ENCODE data around the gene SYT17.

The SYT17 gene

GRCh38 chr16:19147126-19147525 lies 20.9 kb upstream of the SYT17 start:
- no peak overlapping the region for H3K4me3 ChIP-seq (replicated peaks in 1 of 2; ENCODE audit: low read depth in 2 of 2, low read length in 2 of 2)
- no peak for TF ChIP-seq CTCF (IDR thresholded peaks at IDR 0.05; ENCODE audit: low read depth, low read length)
- no peak for DNase-seq (ENCODE audit: low read depth in 2 of 2)

GRCh38 chr16:19147627-19148026 lies 20.4 kb upstream of the SYT17 start:
- TF ChIP-seq CTCF (IDR thresholded peaks at IDR 0.05; ENCODE audit: low read depth, low read length): no peak
- no peak overlapping the region for H3K4me3 ChIP-seq (replicated peaks in 1 of 2; ENCODE audit: low read depth in 2 of 2, low read length in 2 of 2)
- no peak for DNase-seq (ENCODE audit: low read depth in 2 of 2)

- no peak for DNase-seq (ENCODE audit: low read depth in 2 of 2)
- H3K4me3 ChIP-seq (replicated peaks in 1 of 2; ENCODE audit: low read depth in 2 of 2, low read length in 2 of 2): no peak overlapping the region
- no peak for TF ChIP-seq CTCF (IDR thresholded peaks at IDR 0.05; ENCODE audit: low read depth, low read length)
Measured at GRCh38 chr16:19148189-19148588, 19.9 kb upstream of the SYT17 start.

GRCh38 chr16:19151310-19151709 lies 16.7 kb upstream of the SYT17 start:
- no peak for TF ChIP-seq CTCF (IDR thresholded peaks at IDR 0.05; ENCODE audit: low read depth, low read length)
- H3K4me3 ChIP-seq (replicated peaks in 1 of 2; ENCODE audit: low read depth in 2 of 2, low read length in 2 of 2): no peak overlapping the region
- no peak for DNase-seq (ENCODE audit: low read depth in 2 of 2)

- DNase-seq (ENCODE audit: low read depth in 2 of 2): no peak
- H3K4me3 ChIP-seq (replicated peaks in 1 of 2; ENCODE audit: low read depth in 2 of 2, low read length in 2 of 2): no peak overlapping the region
- TF ChIP-seq CTCF (IDR thresholded peaks at IDR 0.05; ENCODE audit: low read depth, low read length): no peak
Measured at GRCh38 chr16:19152042-19152441, 16.0 kb upstream of the SYT17 start.

- peak in 1 of 2 donors; percentile 16 for DNase-seq (ENCODE audit: low read depth in 2 of 2)
- H3K4me3 ChIP-seq (replicated peaks in 1 of 2; ENCODE audit: low read depth in 2 of 2, low read length in 2 of 2): no peak overlapping the region
- no peak for TF ChIP-seq CTCF (IDR thresholded peaks at IDR 0.05; ENCODE audit: low read depth, low read length)
Measured at GRCh38 chr16:19153876-19154275, 14.2 kb upstream of the SYT17 start.

GRCh38 chr16:19162085-19162484 lies 6.0 kb upstream of the SYT17 start:
- peak in 1 of 2 donors; percentile 9 for DNase-seq (ENCODE audit: low read depth in 2 of 2)
- TF ChIP-seq CTCF (IDR thresholded peaks at IDR 0.05; ENCODE audit: low read depth, low read length): no peak
- no peak overlapping the region for H3K4me3 ChIP-seq (replicated peaks in 1 of 2; ENCODE audit: low read depth in 2 of 2, low read length in 2 of 2)
